H1 (cell line): ENCODE results near the gene DPF3. TPM values are rescaled to one million over a fixed set of nuclear protein-coding genes. Genes with fewer than 3 reads are reported as not detected.

ENCODE experiments used
- BACH1 ChIP-seq: IDR thresholded peaks from 2 replicates; pipeline ENCODE4 v1.6.1; 2012; ENCODE audit warnings: low read length, improper control_type of control experiment
- BCL11A ChIP-seq, 2 experiments: IDR thresholded peaks; one replicate each; pipeline ENCODE4 v1.6.1; 2011; ENCODE audit warnings: low read depth in 2 of 2, low read length in 2 of 2, mild to moderate bottlenecking in 2 of 2
- JUND ChIP-seq: IDR thresholded peaks from 2 replicates; pipeline ENCODE4 v1.6.1; 2011; ENCODE audit warnings: mild to moderate bottlenecking, improper control_type of control experiment, low read length
- SP1 ChIP-seq: IDR thresholded peaks from 2 replicates; pipeline ENCODE4 v1.6.1; 2011; ENCODE audit warnings: low read depth, low read length
- polyA plus RNA-seq, 7 experiments: library from polyadenylated mRNA; depleted of rRNA in 3 of 7; stranded (reverse) in 5 of 7; unstranded in 2 of 7; fragments of >200 nt in 5 of 7; fragments of 200-250 nt in 2 of 7; gene quantifications; 1 replicate in 5 of 7; 2 replicates in 1 of 7; 4 replicates in 1 of 7; pipeline versions ENCODE4 v1.2.1 to v1.2.3, GENCODE V29; 2011 to 2013; ENCODE audit warnings: missing spikeins in 2 of 7, mixed read lengths in 2 of 7
- total RNA-seq: library from RNA; stranded (reverse); fragmentation: NEBNext Ultra II Directional; extraction: Animal tissue kit (Norgen Biotek cat#: 25700); gene quantifications from 2 replicates; pipeline ENCODE4 v1.2.1, GENCODE V29; 2021
- TF ChIP-seq, protein P1 (sequence below), 3 experiments: IDR thresholded peaks; 1 replicate in 2 of 3; 2 replicates in 1 of 3; pipeline versions ENCODE4 v1.5.1 to v1.6.1; 2011; ENCODE audit warnings: low read length in 3 of 3, mild to moderate bottlenecking in 3 of 3, inconsistent platforms in 2 of 3, low read depth in 1 of 3, moderate library complexity in 1 of 3; ENCODE audit not compliant: insufficient read depth in 1 of 3; ENCODE audit errors: control extremely low read depth in 1 of 3

The DPF3 gene
- total and polyA plus RNA-seq, 2 of the 8 experiments (the other 6 are each of a cell fraction or from before 2014, with no cell fraction given), result 0.19 TPM; not detected in 1

DNA sequence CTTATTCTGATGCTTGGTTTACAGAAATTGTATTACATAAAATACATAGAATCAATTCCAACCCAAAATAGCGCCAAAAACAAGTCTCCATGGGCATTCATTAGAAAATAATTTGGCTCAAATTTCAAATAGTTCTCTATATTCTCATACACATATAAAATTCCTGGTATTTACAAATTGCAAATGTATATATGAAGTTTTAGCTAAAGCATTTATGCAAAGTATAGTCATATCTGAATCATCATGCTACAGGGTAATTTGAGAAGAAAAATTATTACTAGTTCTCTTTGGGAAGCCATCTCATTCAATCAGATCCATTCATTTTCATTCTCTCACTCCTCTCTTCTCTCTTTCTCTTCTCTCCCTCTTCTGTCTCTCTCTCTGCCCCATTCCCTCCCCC, 257.8 kb downstream of the DPF3 start (continued):
- no peak for TF ChIP-seq JUND
- TF ChIP-seq, protein P1, sequence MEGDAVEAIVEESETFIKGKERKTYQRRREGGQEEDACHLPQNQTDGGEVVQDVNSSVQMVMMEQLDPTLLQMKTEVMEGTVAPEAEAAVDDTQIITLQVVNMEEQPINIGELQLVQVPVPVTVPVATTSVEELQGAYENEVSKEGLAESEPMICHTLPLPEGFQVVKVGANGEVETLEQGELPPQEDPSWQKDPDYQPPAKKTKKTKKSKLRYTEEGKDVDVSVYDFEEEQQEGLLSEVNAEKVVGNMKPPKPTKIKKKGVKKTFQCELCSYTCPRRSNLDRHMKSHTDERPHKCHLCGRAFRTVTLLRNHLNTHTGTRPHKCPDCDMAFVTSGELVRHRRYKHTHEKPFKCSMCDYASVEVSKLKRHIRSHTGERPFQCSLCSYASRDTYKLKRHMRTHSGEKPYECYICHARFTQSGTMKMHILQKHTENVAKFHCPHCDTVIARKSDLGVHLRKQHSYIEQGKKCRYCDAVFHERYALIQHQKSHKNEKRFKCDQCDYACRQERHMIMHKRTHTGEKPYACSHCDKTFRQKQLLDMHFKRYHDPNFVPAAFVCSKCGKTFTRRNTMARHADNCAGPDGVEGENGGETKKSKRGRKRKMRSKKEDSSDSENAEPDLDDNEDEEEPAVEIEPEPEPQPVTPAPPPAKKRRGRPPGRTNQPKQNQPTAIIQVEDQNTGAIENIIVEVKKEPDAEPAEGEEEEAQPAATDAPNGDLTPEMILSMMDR (IDR thresholded peaks at IDR 0.05; ENCODE audit: control extremely low read depth in 1 of 3, insufficient read depth in 1 of 3, low read depth in 1 of 3, low read length in 3 of 3), result no peak
- no peak for TF ChIP-seq BACH1
- no peak for TF ChIP-seq SP1
- no peak for TF ChIP-seq BCL11A (IDR thresholded peaks at IDR 0.05; ENCODE audit: low read depth in 2 of 2, low read length in 2 of 2)
